PC-9 (cell line): Measurements from ENCODE around the gene C4B. TPM values are rescaled to one million over a fixed set of nuclear protein-coding genes. Genes with fewer than 3 reads are reported as not detected.
"Not testable (repeated sequence)": the region's sequence is repeated elsewhere in the genome, so short reads cannot be mapped to it uniquely, and the experiment has no call there.

ENCODE experiments used
- BruUV-seq: library from RNA; stranded (reverse); fragments of 400-500 nt; replicated peaks from 2 replicates; lab custom pipeline; 2021; lab: Mats Ljungman, UMichigan
- CTCF ChIA-PET: fragments of 300-600 bp; sonication (Branson Sonifier 250); formaldehyde crosslinking; loops from one replicate; lab custom pipeline; 2022; ENCODE audit warnings: antibody characterized with exemption; lab: Charles Lee
- POLR2A ChIA-PET: fragments of 300-600 bp; sonication (Branson Sonifier 250); formaldehyde crosslinking; loops from one replicate; lab custom pipeline; 2022; ENCODE audit warnings: antibody characterized with exemption; ENCODE audit not compliant: unreplicated experiment; lab: Charles Lee
- DNase-seq, 2 experiments: peaks; one replicate each; pipeline versions ENCODE4 v3.0.0 to v3.0.0-alpha.2; 2015 to 2022; ENCODE audit warnings: mixed read lengths in 1 of 2
- H2AFZ ChIP-seq: fragments of 200-600 bp; sonication (generic); 2 replicates; pipeline ENCODE4 v1.8.1; 2017; ENCODE audit warnings: antibody characterized with exemption
- H3F3A ChIP-seq: fragments of 200-600 bp; sonication (generic); 2 replicates; pipeline ENCODE4 v1.8.1; 2017; ENCODE audit warnings: antibody characterized with exemption, mild to moderate bottlenecking, low read depth; ENCODE audit not compliant: insufficient read depth
- H3K27ac ChIP-seq: fragments of 200-600 bp; sonication (generic); 2 replicates; pipeline ENCODE4 v1.6.1; 2016; ENCODE audit warnings: mixed run types
- H3K27me3 ChIP-seq: fragments of 200-600 bp; sonication (generic); 2 replicates; pipeline ENCODE4 v1.6.1; 2016; ENCODE audit warnings: low read depth, mixed run types; ENCODE audit not compliant: insufficient read depth
- H3K36me3 ChIP-seq: fragments of 200-600 bp; sonication (generic); 2 replicates; pipeline ENCODE4 v1.6.1; 2016; ENCODE audit warnings: low read depth, mixed run types
- H3K4me1 ChIP-seq: fragments of 200-600 bp; sonication (generic); replicated peaks from 2 replicates; pipeline ENCODE4 v1.6.1; 2016; ENCODE audit warnings: mixed run types; ENCODE audit not compliant: insufficient read depth
- H3K4me2 ChIP-seq: fragments of 200-600 bp; sonication (generic); 2 replicates; pipeline ENCODE4 v1.6.1; 2017; ENCODE audit warnings: mixed run types
- H3K4me3 ChIP-seq: fragments of 200-600 bp; sonication (generic); 2 replicates; pipeline ENCODE4 v1.6.1; 2016; ENCODE audit warnings: mixed run types
- H3K79me2 ChIP-seq: fragments of 200-600 bp; sonication (generic); 2 replicates; pipeline ENCODE4 v1.6.1; 2017; ENCODE audit warnings: low read depth, mixed run types
- H3K9me2 ChIP-seq: fragments of 200-600 bp; sonication (generic); 2 replicates; pipeline ENCODE4 v1.8.1; 2017; ENCODE audit warnings: mild to moderate bottlenecking; ENCODE audit not compliant: insufficient read depth
- H3K9me3 ChIP-seq: fragments of 200-600 bp; sonication (generic); 2 replicates; pipeline ENCODE4 v1.8.1; 2016; ENCODE audit warnings: low read depth; ENCODE audit not compliant: insufficient read depth
- H4K20me1 ChIP-seq: fragments of 200-600 bp; sonication (generic); 2 replicates; pipeline ENCODE4 v1.8.1; 2017; ENCODE audit not compliant: insufficient read depth
- intact Hi-C: fragments of 100-400 bp; cut with micrococcal nuclease; formaldehyde crosslinking; loops from one replicate; pipeline ENCODE4 v1.10.0; 2022; ENCODE audit not compliant: unreplicated experiment
- total RNA-seq: library from RNA; stranded (reverse); gene quantifications from 2 replicates; pipeline ENCODE4 v1.2.3, GENCODE V29; 2021

C4B gene
- total RNA-seq, 1 experiment from 2014 or later: 8.3 TPM

DNA sequence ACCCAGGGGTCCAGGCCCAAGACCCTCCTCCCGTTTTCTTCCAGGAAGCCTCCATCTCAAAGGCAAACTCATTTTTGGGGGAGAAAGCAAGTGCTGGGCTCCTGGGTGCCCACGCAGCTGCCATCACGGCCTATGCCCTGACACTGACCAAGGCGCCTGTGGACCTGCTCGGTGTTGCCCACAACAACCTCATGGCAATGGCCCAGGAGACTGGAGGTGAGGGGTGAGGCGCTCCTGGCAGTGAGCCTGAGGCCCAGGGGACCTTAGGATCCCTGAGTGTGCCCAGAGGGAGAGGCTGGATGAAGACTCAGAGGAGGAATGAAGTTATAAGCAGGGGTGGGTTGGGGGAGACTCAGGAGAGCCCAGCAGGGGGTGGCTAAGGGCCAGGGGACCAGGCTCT, 18.2 kb upstream of the C4B start:
- H3K9me3 ChIP-seq, H3K36me3 ChIP-seq, H4K20me1 ChIP-seq, H3K79me2 ChIP-seq, BruUV-seq, CTCF ChIA-PET, H3K27ac ChIP-seq, H2AFZ ChIP-seq, intact Hi-C loops, H3K9me2 ChIP-seq, DNase-seq, H3K4me1 ChIP-seq, H3K27me3 ChIP-seq, H3F3A ChIP-seq, H3K4me2 ChIP-seq, H3K4me3 ChIP-seq, POLR2A ChIA-PET: not testable (repeated sequence)

DNA sequence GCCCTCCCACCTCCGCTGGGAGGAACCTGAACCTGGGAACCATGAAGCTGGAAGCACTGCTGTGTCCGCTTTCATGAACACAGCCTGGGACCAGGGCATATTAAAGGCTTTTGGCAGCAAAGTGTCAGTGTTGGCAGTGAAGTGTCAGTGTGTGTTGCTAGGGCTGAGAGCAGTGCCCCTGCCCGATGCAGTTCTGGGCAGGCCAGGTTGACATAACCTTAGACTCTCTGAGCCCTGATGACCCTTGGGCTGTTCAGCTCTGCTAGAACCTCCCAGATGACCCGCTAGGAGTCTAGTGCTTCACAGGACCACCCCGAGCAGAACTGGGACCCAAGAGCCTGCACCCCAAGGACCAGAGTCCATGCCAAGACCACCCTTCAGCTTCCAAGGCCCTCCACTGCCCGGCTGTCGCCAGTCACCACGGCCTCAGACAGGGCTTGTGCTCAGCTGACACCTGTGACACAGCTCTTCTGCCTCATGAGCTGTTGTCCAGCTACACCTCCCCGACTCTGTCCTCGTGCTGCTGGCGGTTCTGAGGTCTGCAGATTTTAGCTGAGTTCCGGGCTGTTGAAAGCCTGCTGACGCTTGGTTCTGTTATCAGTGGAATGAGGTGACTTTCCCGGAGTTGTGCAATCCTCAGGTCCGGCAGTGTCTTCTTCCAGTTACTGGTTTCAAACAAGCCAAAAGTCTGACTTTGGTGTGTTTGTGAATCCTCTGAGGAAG, 11.9 kb upstream of the C4B start:
- H3K4me3 ChIP-seq, H4K20me1 ChIP-seq, H3K4me2 ChIP-seq, H3K27ac ChIP-seq, H3K27me3 ChIP-seq, CTCF ChIA-PET, H3K4me1 ChIP-seq, H3K9me2 ChIP-seq, H3K79me2 ChIP-seq, BruUV-seq, POLR2A ChIA-PET, H3K9me3 ChIP-seq, H3K36me3 ChIP-seq, DNase-seq, intact Hi-C loops, H3F3A ChIP-seq, H2AFZ ChIP-seq: not testable (repeated sequence)

DNA sequence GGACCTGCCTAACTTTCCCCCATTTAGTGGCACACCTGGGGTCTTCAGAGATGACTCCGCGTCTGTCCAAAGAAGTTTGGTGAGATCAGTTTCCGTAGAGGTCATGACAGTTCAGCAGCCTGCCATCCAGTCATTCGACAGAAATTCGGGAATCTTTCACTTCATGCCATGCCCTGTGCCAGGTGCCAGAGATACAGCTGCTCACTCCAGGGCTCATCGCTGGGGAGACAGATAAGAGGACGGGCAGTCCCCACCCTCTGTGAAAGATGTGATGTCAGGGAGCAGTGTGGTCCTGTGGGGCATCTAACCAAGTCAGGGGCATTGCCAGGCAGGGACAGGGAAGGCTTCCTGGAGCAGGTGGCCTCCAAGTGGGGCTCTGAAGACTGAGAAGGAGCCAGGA, 11.3 kb upstream of the C4B start:
- H4K20me1 ChIP-seq, BruUV-seq, CTCF ChIA-PET, H3K27me3 ChIP-seq, H3K4me3 ChIP-seq, H3K9me3 ChIP-seq, H3F3A ChIP-seq, H3K4me1 ChIP-seq, DNase-seq, H3K4me2 ChIP-seq, POLR2A ChIA-PET, H3K27ac ChIP-seq, H3K79me2 ChIP-seq, H3K9me2 ChIP-seq, H2AFZ ChIP-seq, H3K36me3 ChIP-seq, intact Hi-C loops: not testable (repeated sequence)

DNA sequence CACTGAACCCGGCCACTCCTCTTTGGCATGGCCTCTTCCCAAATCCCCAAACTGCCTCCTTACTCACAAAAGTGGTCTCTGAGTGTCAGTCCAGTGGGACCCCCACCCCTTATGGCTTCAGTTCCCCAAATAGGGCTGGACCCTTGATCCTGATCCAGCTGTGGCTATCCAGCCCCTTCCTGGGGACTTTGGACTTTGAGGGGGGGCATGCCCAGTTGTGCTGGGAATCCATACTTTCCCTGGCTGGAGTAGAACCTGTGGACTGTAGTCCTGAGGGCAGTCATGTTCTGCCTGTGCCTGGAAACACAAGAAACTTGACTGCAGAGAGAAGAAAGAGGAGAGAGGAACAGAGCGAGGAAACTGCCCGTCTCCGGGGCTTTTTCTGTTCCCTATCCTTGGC, 10.2 kb upstream of the C4B start:
- H3K4me2 ChIP-seq, H3K4me3 ChIP-seq, H3K27me3 ChIP-seq, BruUV-seq, intact Hi-C loops, H3K27ac ChIP-seq, DNase-seq, H3K9me2 ChIP-seq, POLR2A ChIA-PET, H3F3A ChIP-seq, H2AFZ ChIP-seq, H3K9me3 ChIP-seq, H3K36me3 ChIP-seq, H3K4me1 ChIP-seq, H4K20me1 ChIP-seq, H3K79me2 ChIP-seq, CTCF ChIA-PET: not testable (repeated sequence)

DNA sequence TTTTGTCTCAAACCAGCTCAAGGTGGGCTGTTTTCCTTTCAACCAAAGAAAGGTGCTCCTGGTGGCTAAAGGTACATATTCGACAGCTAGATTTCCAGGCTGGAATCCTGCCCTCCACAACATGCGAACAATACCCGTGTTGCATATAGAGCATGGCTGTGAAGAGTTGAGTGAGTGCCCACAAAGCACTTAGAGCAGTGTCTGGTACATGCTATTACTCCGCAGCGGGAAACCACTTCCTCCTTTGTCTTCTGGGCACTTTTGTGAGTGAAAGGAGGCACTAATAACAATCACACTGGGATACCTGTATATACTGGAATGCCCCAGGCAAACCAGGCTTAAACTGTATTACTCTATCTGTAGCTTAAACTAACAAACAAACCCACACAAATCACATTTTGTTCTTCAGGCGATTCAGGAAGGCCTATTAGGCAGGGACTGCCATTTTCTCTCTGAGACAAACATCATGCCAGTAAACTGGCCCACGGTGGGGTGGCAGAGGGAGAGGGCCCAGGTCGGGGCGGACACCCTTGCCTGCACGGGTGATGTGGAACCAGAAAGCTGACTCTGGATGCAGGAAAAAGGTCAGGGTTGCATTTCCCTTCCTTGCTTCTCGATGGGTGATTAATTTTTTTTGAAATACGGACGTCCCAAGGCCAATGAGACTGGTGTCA, 9.6 kb upstream of the C4B start:
- H4K20me1 ChIP-seq, H3K4me3 ChIP-seq, DNase-seq, H3K9me3 ChIP-seq, H3K4me2 ChIP-seq, intact Hi-C loops, CTCF ChIA-PET, BruUV-seq, H2AFZ ChIP-seq, H3K4me1 ChIP-seq, H3K27ac ChIP-seq, H3K79me2 ChIP-seq, H3K36me3 ChIP-seq, H3K9me2 ChIP-seq, H3K27me3 ChIP-seq, POLR2A ChIA-PET, H3F3A ChIP-seq: not testable (repeated sequence)

DNA sequence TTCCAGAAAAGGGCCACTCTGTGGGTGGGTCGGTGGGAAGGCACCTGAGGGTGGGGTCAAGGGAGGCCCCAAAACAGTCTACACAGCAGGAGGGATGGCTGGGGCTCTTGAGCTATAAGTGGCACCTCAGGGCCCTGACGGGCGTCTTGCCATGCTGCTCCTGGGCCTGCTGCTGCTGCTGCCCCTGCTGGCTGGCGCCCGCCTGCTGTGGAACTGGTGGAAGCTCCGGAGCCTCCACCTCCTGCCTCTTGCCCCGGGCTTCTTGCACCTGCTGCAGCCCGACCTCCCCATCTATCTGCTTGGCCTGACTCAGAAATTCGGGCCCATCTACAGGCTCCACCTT, 9.1 kb upstream of the C4B start:
- BruUV-seq, CTCF ChIA-PET, intact Hi-C loops, H2AFZ ChIP-seq, POLR2A ChIA-PET, H3F3A ChIP-seq, DNase-seq, H3K9me3 ChIP-seq, H3K4me3 ChIP-seq, H3K79me2 ChIP-seq, H3K4me1 ChIP-seq, H3K36me3 ChIP-seq, H4K20me1 ChIP-seq, H3K4me2 ChIP-seq, H3K27me3 ChIP-seq, H3K9me2 ChIP-seq, H3K27ac ChIP-seq: not testable (repeated sequence)

DNA sequence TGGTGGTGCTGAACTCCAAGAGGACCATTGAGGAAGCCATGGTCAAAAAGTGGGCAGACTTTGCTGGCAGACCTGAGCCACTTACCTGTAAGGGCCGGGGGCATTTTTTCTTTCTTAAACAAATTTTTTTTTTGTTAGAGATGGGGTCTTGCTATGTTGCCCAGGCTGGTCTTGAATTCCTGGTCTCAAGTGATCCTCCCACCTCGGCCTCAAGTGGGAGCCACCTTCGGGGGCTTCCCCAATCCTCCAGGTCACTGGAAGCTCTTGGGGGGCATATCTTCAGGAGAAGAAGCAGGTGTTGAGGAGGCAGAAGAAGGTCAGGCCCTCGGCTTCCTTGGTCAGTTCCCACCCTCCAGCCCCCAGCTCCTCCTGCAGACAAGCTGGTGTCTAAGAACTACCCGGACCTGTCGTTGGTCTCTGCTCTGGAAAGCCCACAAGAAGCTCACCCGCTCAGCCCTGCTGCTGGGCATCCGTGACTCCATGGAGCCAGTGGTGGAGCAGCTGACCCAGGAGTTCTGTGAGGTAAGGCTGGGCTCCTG, 8.5 kb upstream of the C4B start:
- H2AFZ ChIP-seq, H3K27ac ChIP-seq, H3F3A ChIP-seq, H3K9me2 ChIP-seq, H3K27me3 ChIP-seq, H4K20me1 ChIP-seq, BruUV-seq, POLR2A ChIA-PET, intact Hi-C loops, H3K9me3 ChIP-seq, DNase-seq, H3K4me2 ChIP-seq, H3K36me3 ChIP-seq, H3K79me2 ChIP-seq, H3K4me1 ChIP-seq, H3K4me3 ChIP-seq, CTCF ChIA-PET: not testable (repeated sequence)
